ENCODE results near the gene TLE4. TPM values are rescaled to one million over a fixed set of nuclear protein-coding genes. Genes with fewer than 3 reads are reported as not detected.
A peak's percentile ranks its signal among the peaks of the same experiment; 100 is the strongest.

TLE4 gene
- polyA plus RNA-seq, 6 donors from 2014 or later: 13.1 to 34.6 (median 26.0) TPM

- Mint-ChIP-seq H3K4me1 (peaks cover 27 to 48% (median 44%) of the 10 kb centered on the region in 3 donors), H3K9me3 (no peaks in the 10 kb centered on the region), H3K36me3 (peaks cover 0 to 10% of the 10 kb centered on the region in 2 donors), H3K4me3 (peak overlapping the region in 1 of 8 donors; percentile 19), H3K27me3 (no peaks in the 10 kb centered on the region), H3K27ac (peak overlapping the region in 1 of 6 donors; percentile 82)
- ATAC-seq (ENCODE audit: low read depth in 2 of 2) (no peak), DNase-seq (no peak)
Measured at GRCh38 chr9:79615038-79615437, 43.3 kb downstream of the TLE4 start.

- Mint-ChIP-seq H3K9me3 (no peaks in the 10 kb centered on the region), H3K4me1 (peaks cover 24 to 48% (median 42%) of the 10 kb centered on the region in 3 donors), H3K4me3 (no peak overlapping the region), H3K36me3 (peaks cover 0 to 10% of the 10 kb centered on the region in 2 donors), H3K27me3 (no peaks in the 10 kb centered on the region), H3K27ac (no peak overlapping the region)
- no peak for ATAC-seq (ENCODE audit: low read depth in 2 of 2)
- DNase-seq: no peak
Measured at GRCh38 chr9:79616013-79616412, 44.2 kb downstream of the TLE4 start.

- Mint-ChIP-seq H3K9me3 (no peaks in the 10 kb centered on the region), H3K27ac (no peak overlapping the region), H3K4me3 (no peak overlapping the region), H3K27me3 (no peaks in the 10 kb centered on the region), H3K36me3 (peaks cover 0 to 10% of the 10 kb centered on the region in 2 donors), H3K4me1 (peaks cover 20 to 50% (median 38%) of the 10 kb centered on the region in 3 donors)
- ATAC-seq (ENCODE audit: low read depth in 2 of 2) (no peak), DNase-seq (no peak)
Measured at GRCh38 chr9:79616971-79617370, 45.2 kb downstream of the TLE4 start.

GRCh38 chr9:79617395-79617794 lies 45.6 kb downstream of the TLE4 start:
- Mint-ChIP-seq H3K4me3 (no peak overlapping the region), H3K36me3 (peaks cover 0 to 10% of the 10 kb centered on the region in 2 donors), H3K27me3 (no peaks in the 10 kb centered on the region), H3K4me1 (peaks cover 19 to 53% (median 39%) of the 10 kb centered on the region in 3 donors), H3K27ac (no peak overlapping the region), H3K9me3 (no peaks in the 10 kb centered on the region)
- DNase-seq (no peak), ATAC-seq (ENCODE audit: low read depth in 2 of 2) (no peak)

- ATAC-seq (ENCODE audit: low read depth in 2 of 2) (no peak), DNase-seq (no peak)
- Mint-ChIP-seq H3K9me3 (no peaks in the 10 kb centered on the region), H3K27me3 (no peaks in the 10 kb centered on the region), H3K4me1 (peaks cover 19 to 43% (median 31%) of the 10 kb centered on the region in 3 donors), H3K27ac (no peak overlapping the region), H3K36me3 (peaks cover 0 to 10% of the 10 kb centered on the region in 2 donors), H3K4me3 (no peak overlapping the region)
Measured at GRCh38 chr9:79619930-79620329, 48.2 kb downstream of the TLE4 start.

GRCh38 chr9:79621916-79622575 lies 50.3 kb downstream of the TLE4 start:
- DNase-seq (no peak), ATAC-seq (ENCODE audit: low read depth in 2 of 2) (no peak)
- Mint-ChIP-seq H3K4me3 (no peak overlapping the region), H3K27ac (no peak overlapping the region), H3K27me3 (no peaks in the 10 kb centered on the region), H3K36me3 (peaks cover 0 to 5% of the 10 kb centered on the region in 2 donors), H3K9me3 (no peaks in the 10 kb centered on the region), H3K4me1 (peaks cover 17 to 40% (median 29%) of the 10 kb centered on the region in 3 donors)

- Mint-ChIP-seq H3K27ac (peak overlapping the region in 5 of 6 donors; percentile 6 to 82 (median 12)), H3K4me1 (peaks cover 20 to 57% (median 23%) of the 10 kb centered on the region in 3 donors)
Measured at GRCh38 chr9:79623799-79624721, 52.3 kb downstream of the TLE4 start.

GRCh38 chr9:79629721-79630120 lies 58.0 kb downstream of the TLE4 start:
- Mint-ChIP-seq H3K36me3 (peaks cover 11 to 16% of the 10 kb centered on the region in 2 donors), H3K9me3 (no peaks in the 10 kb centered on the region), H3K27me3 (no peaks in the 10 kb centered on the region), H3K4me3 (no peak overlapping the region), H3K27ac (no peak overlapping the region), H3K4me1 (peaks cover 10 to 39% (median 24%) of the 10 kb centered on the region in 3 donors)
- ATAC-seq (ENCODE audit: low read depth in 2 of 2) (no peak), DNase-seq (no peak)

More at GRCh38 chr9:79623799-79624721, 52.3 kb downstream of the TLE4 start:
- peaks cover 11 to 16% of the 10 kb centered on the region in 2 donors for H3K36me3 Mint-ChIP-seq
- no peaks in the 10 kb centered on the region for H3K9me3 Mint-ChIP-seq
- peak; percentile 51 for DNase-seq
- peak; percentile 89 to 90 for ATAC-seq (ENCODE audit: low read depth in 2 of 2)
- H3K4me3 Mint-ChIP-seq: peak overlapping the region in 7 of 8 donors; percentile 35 to 82 (median 69)
- no peaks in the 10 kb centered on the region for H3K27me3 Mint-ChIP-seq

- peak overlapping the region in 1 of 6 donors; percentile 41 for H3K27ac Mint-ChIP-seq
- no peak for ATAC-seq (ENCODE audit: low read depth in 2 of 2)
- peaks cover 11 to 16% of the 10 kb centered on the region in 2 donors for H3K36me3 Mint-ChIP-seq
- no peaks in the 10 kb centered on the region for H3K27me3 Mint-ChIP-seq
- peaks cover 12 to 44% (median 26%) of the 10 kb centered on the region in 3 donors for H3K4me1 Mint-ChIP-seq
- no peaks in the 10 kb centered on the region for H3K9me3 Mint-ChIP-seq
- DNase-seq: no peak
- peak overlapping the region in 1 of 8 donors; percentile 6 for H3K4me3 Mint-ChIP-seq
Measured at GRCh38 chr9:79630521-79631403, 59.0 kb downstream of the TLE4 start.

GRCh38 chr9:79632060-79632459 lies 60.3 kb downstream of the TLE4 start:
- peaks cover 13 to 44% (median 33%) of the 10 kb centered on the region in 3 donors for H3K4me1 Mint-ChIP-seq
- no peaks in the 10 kb centered on the region for H3K9me3 Mint-ChIP-seq
- H3K36me3 Mint-ChIP-seq: peaks cover 16 to 18% of the 10 kb centered on the region in 2 donors
- DNase-seq (no peak), ATAC-seq (ENCODE audit: low read depth in 2 of 2) (no peak)
- no peak overlapping the region for H3K27ac Mint-ChIP-seq
- no peak overlapping the region for H3K4me3 Mint-ChIP-seq
- H3K27me3 Mint-ChIP-seq: no peaks in the 10 kb centered on the region

- Mint-ChIP-seq H3K4me3 (no peak overlapping the region), H3K4me1 (peaks cover 15 to 45% (median 36%) of the 10 kb centered on the region in 3 donors), H3K36me3 (peaks cover 17 to 20% of the 10 kb centered on the region in 2 donors), H3K27me3 (no peaks in the 10 kb centered on the region), H3K27ac (peak overlapping the region in 1 of 6 donors; percentile 52), H3K9me3 (peaks cover 0 to 3% (median 0%) of the 10 kb centered on the region in 7 donors)
- ATAC-seq (ENCODE audit: low read depth in 2 of 2) (no peak), DNase-seq (no peak)
Measured at GRCh38 chr9:79632705-79633104, 60.9 kb downstream of the TLE4 start.

GRCh38 chr9:79633558-79633957 lies 61.8 kb downstream of the TLE4 start:
- DNase-seq: no peak
- Mint-ChIP-seq H3K27me3 (no peaks in the 10 kb centered on the region), H3K36me3 (peaks cover 15 to 22% of the 10 kb centered on the region in 2 donors), H3K4me3 (peak overlapping the region in 1 of 8 donors; percentile 26), H3K27ac (peak overlapping the region in 1 of 6 donors; percentile 48), H3K4me1 (peaks cover 16 to 39% (median 37%) of the 10 kb centered on the region in 3 donors), H3K9me3 (peaks cover 0 to 9% (median 2%) of the 10 kb centered on the region in 7 donors)
- no peak for ATAC-seq (ENCODE audit: low read depth in 2 of 2)
